DND-41 (cell line): ENCODE data around the gene PNMT.

Experiments used
- EZH2 ChIP-seq: IDR thresholded peaks from 3 replicates; pipeline ENCODE4 v1.6.1; 2012; ENCODE audit warnings: borderline replicate concordance, low read depth, mild to moderate bottlenecking, moderate library complexity, low read length, inconsistent platforms; ENCODE audit not compliant: severe bottlenecking
- TF ChIP-seq, protein P1 (sequence below): IDR thresholded peaks from 2 replicates; pipeline ENCODE4 v1.5.1; 2012; ENCODE audit warnings: borderline replicate concordance, low read length, moderate library complexity, mild to moderate bottlenecking; ENCODE audit not compliant: poor library complexity, severe bottlenecking; ENCODE audit errors: extremely low read depth

DNA sequence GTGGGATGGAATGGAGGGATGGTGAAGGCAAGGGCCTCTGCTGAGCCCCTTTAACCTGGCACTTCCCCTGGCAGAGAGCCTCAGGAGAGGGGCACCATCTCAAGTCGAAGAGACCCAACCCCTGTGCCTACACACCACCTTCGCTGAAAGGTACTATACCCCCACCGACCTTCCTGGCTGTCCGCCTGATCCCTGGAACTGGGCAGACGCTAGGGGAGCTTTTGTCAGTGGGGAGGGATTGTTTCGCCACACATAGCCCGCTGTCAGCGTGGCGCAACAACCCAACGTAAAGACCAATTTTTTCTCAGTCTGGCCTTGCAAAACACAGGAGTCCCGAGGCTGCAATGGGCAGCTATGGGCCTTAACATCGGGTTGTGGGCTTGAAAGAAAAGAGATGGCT is 38.4 kb upstream of the PNMT start:
- TF ChIP-seq, protein P1, sequence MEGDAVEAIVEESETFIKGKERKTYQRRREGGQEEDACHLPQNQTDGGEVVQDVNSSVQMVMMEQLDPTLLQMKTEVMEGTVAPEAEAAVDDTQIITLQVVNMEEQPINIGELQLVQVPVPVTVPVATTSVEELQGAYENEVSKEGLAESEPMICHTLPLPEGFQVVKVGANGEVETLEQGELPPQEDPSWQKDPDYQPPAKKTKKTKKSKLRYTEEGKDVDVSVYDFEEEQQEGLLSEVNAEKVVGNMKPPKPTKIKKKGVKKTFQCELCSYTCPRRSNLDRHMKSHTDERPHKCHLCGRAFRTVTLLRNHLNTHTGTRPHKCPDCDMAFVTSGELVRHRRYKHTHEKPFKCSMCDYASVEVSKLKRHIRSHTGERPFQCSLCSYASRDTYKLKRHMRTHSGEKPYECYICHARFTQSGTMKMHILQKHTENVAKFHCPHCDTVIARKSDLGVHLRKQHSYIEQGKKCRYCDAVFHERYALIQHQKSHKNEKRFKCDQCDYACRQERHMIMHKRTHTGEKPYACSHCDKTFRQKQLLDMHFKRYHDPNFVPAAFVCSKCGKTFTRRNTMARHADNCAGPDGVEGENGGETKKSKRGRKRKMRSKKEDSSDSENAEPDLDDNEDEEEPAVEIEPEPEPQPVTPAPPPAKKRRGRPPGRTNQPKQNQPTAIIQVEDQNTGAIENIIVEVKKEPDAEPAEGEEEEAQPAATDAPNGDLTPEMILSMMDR = no peak
- TF ChIP-seq EZH2 = no peak
